Fibroblast of pulmonary artery (primary cell): Measurements from ENCODE around the gene AGPAT4.

ENCODE experiments used
- DNase-seq: peaks from one replicate; pipeline ENCODE4 v3.0.0-alpha.2; 2010; ENCODE audit warnings: low read depth
- H3K4me3 ChIP-seq: replicated peaks from 2 replicates; pipeline ENCODE4 v1.5.1; 2011; ENCODE audit warnings: low read depth, mild to moderate bottlenecking, control low read depth, low read length, moderate library complexity
- CTCF ChIP-seq: IDR thresholded peaks from 2 replicates; pipeline ENCODE4 v1.5.1; 2011; ENCODE audit warnings: mild to moderate bottlenecking, control low read depth, low read length, inconsistent platforms; ENCODE audit errors: missing control alignments

AGPAT4 gene

GRCh38 chr6:161080263-161080970, 193.4 kb downstream of the AGPAT4 start:
- no peak for TF ChIP-seq CTCF
- no peak overlapping the region for H3K4me3 ChIP-seq
- DNase-seq, result no peak
